CD4-positive, alpha-beta T cell (primary cell): ENCODE measurements around the gene RPS17. TPM values are rescaled to one million over a fixed set of nuclear protein-coding genes. Genes with fewer than 3 reads are reported as not detected.

Source experiments
- ATAC-seq: fragments of 200-7000 bp; cut with Tn5 transposase; one replicate; pipeline ENCODE4 v1.10.0; 2022; ENCODE audit warnings: mild to moderate bottlenecking; ENCODE audit not compliant: poor library complexity
- CTCF ChIA-PET: fragments of 350-600 bp; sonication (Branson Sonifier 250); formaldehyde crosslinking; loops from one replicate; lab custom pipeline; 2021; ENCODE audit warnings: antibody characterized with exemption, inconsistent platforms; lab: Charles Lee
- POLR2A ChIA-PET: fragments of 350-600 bp; sonication (Branson Sonifier 250); formaldehyde crosslinking; loops from one replicate; lab custom pipeline; 2021; ENCODE audit warnings: antibody characterized with exemption, inconsistent platforms; lab: Charles Lee
- DNase-seq, 14 experiments: peaks; one replicate each; pipeline ENCODE4 v3.0.0-alpha.2; 2013 to 2020; ENCODE audit warnings: mixed read lengths in 2 of 14
- H3K27ac ChIP-seq, 2 donors: one replicate each; pipeline versions ENCODE4 v1.5.1 to v1.7.0; 2013; ENCODE audit warnings: low read length in 2 of 2, low read depth in 1 of 2, mild to moderate bottlenecking in 1 of 2
- H3K27me3 ChIP-seq, 2 experiments: 1 replicate in 1 of 2; 2 replicates in 1 of 2; pipeline versions ENCODE4 v1.6.1 to v1.7.0; 2013; ENCODE audit warnings: low read length in 2 of 2, control low read depth in 1 of 2, mild to moderate bottlenecking in 1 of 2, moderate library complexity in 1 of 2; ENCODE audit not compliant: insufficient read depth in 2 of 2, control insufficient read depth in 1 of 2
- H3K36me3 ChIP-seq: one replicate; pipeline ENCODE4 v1.6.1; 2013; ENCODE audit warnings: low read length, control low read depth; ENCODE audit not compliant: insufficient read depth
- H3K4me1 ChIP-seq: one replicate; pipeline ENCODE4 v1.6.1; 2013; ENCODE audit warnings: low read length, control low read depth; ENCODE audit not compliant: insufficient read depth
- H3K4me3 ChIP-seq: one replicate; pipeline ENCODE4 v1.5.1; 2013; ENCODE audit warnings: mild to moderate bottlenecking, low read length, moderate library complexity
- H3K9me3 ChIP-seq, 2 experiments: 1 replicate in 1 of 2; 2 replicates in 1 of 2; pipeline versions ENCODE4 v1.6.1 to v1.7.0; 2013; ENCODE audit warnings: low read length in 2 of 2, mild to moderate bottlenecking in 2 of 2, control low read depth in 1 of 2, moderate library complexity in 1 of 2; ENCODE audit not compliant: control insufficient read depth in 1 of 2, insufficient read depth in 1 of 2
- H3K27ac Mint-ChIP-seq: one replicate; pipeline ENCODE4 v1.8.0; 2020; ENCODE audit warnings: mixed read lengths
- H3K27me3 Mint-ChIP-seq: one replicate; pipeline ENCODE4 v1.8.0; 2021; ENCODE audit warnings: mixed read lengths
- H3K36me3 Mint-ChIP-seq: one replicate; pipeline ENCODE4 v1.8.0; 2021; ENCODE audit warnings: low read depth, mixed read lengths
- H3K4me1 Mint-ChIP-seq: one replicate; pipeline ENCODE4 v1.8.0; 2021; ENCODE audit warnings: low read depth, mixed read lengths
- H3K4me3 Mint-ChIP-seq: one replicate; pipeline ENCODE4 v1.8.0; 2020; ENCODE audit warnings: mild to moderate bottlenecking, mixed read lengths
- H3K9me3 Mint-ChIP-seq: one replicate; pipeline ENCODE4 v1.8.0; 2020; ENCODE audit warnings: mixed read lengths
- CTCF ChIP-seq: fragments of 200-600 bp; IDR thresholded peaks from one replicate; pipeline ENCODE4 v1.8.0; 2022; ENCODE audit warnings: antibody characterized with exemption, mild to moderate bottlenecking
- intact Hi-C, 2 experiments: fragments of 100-400 bp; cut with DNase I in 1 of 2; cut with micrococcal nuclease in 1 of 2; formaldehyde crosslinking; loops; one replicate each; pipeline versions ENCODE4 v1.15.1 to v1.9.0; 2023 to 2025; cut with DNase I, micrococcal nuclease
- total RNA-seq, 174 experiments: library from RNA in 2 of 174; stranded (reverse) in 2 of 174; gene quantifications; one replicate each; pipeline ENCODE4 v1.2.3 and lab custom pipeline; 2021 to 2026

The RPS17 gene
- total RNA-seq, 2 experiments from 2014 or later = 3,141 to 3,180 TPM

DNA sequence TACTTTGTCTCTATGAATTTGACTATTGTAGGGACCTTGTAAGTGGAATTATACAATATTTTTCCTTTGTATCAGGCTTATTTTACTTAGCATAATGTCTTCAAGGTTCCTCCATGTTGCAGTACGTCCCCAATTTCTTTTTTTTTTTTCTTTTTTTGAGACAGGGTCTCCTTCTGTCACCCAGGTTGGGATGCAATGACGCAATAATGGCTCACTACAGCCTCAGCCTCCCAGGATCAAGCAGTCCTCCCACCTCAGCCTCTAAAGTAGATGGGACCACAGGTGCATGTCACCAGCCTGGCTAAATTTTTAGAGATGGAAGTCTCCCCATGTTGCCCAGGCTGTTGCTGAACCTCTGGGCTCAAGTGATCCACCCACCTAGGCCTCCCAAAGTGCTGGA is 40.5 kb upstream of the RPS17 start:
- H3K4me3 Mint-ChIP-seq = no peak overlapping the region
- Histone ChIP-seq H3K27me3 (peaks cover 7 to 11% of the 10 kb centered on the region in 2 experiments), H3K4me1 (no peaks in the 10 kb centered on the region), H3K9me3 (no peaks in the 10 kb centered on the region), H3K27ac (no peak overlapping the region), H3K4me3 (no peak overlapping the region), H3K36me3 (no peaks in the 10 kb centered on the region)
- no peak overlapping the region for H3K27ac Mint-ChIP-seq
- H3K4me1 Mint-ChIP-seq = no peaks in the 10 kb centered on the region
- intact Hi-C loops = no loop called here
- ATAC-seq (no peak), DNase-seq (no peak)
- H3K27me3 Mint-ChIP-seq = peaks cover 34% of the 10 kb centered on the region
- no peak for TF ChIP-seq CTCF
- no peaks in the 10 kb centered on the region for H3K36me3 Mint-ChIP-seq
- POLR2A ChIA-PET = no interaction called here
- no peaks in the 10 kb centered on the region for H3K9me3 Mint-ChIP-seq
- CTCF ChIA-PET = no interaction called here

GRCh38 chr15:82575335-82575734 is 35.1 kb upstream of the RPS17 start:
- Histone ChIP-seq H3K27me3 (peaks cover 10 to 17% of the 10 kb centered on the region in 2 experiments), H3K9me3 (no peaks in the 10 kb centered on the region), H3K4me1 (peaks cover 4% of the 10 kb centered on the region), H3K36me3 (no peaks in the 10 kb centered on the region), H3K27ac (no peak overlapping the region), H3K4me3 (no peak overlapping the region)
- H3K27ac Mint-ChIP-seq = no peak overlapping the region
- ChIA-PET CTCF (no interaction called here), POLR2A (interaction anchor here (0.6 kb wide), 1 partner anchor 25 kb away, joined by 3 read pairs; no protein-coding TSS in a partner anchor)
- H3K4me3 Mint-ChIP-seq = no peak overlapping the region
- ATAC-seq (no peak), DNase-seq (no peak)
- no peaks in the 10 kb centered on the region for H3K36me3 Mint-ChIP-seq
- peaks cover 46% of the 10 kb centered on the region for H3K27me3 Mint-ChIP-seq
- H3K4me1 Mint-ChIP-seq = peaks cover 5% of the 10 kb centered on the region
- intact Hi-C loops = no loop called here
- H3K9me3 Mint-ChIP-seq = no peaks in the 10 kb centered on the region
- no peak for TF ChIP-seq CTCF

DNA sequence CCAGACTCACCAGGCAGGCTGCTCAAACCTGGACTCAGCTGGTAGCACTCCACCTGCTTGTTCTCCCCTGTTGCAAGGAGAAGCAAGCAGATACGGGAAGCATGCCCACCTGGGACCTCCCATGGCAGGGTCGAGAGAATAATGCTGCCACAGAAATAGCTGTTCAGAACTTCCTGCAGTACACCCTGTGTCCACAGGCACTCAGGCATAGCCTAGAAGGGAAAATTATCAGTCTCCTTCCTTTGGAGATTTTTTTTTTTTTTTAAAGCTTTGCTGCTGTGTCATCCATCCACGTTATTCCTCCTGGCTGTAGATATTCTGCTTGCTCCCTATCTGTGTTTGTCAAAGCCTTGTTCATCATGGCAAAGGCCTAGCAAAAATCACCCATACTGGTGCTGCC is 32.7 kb upstream of the RPS17 start:
- Histone ChIP-seq H3K27ac (no peak overlapping the region), H3K4me3 (no peak overlapping the region), H3K36me3 (no peaks in the 10 kb centered on the region), H3K9me3 (no peaks in the 10 kb centered on the region), H3K27me3 (peaks cover 12 to 13% of the 10 kb centered on the region in 2 experiments), H3K4me1 (peaks cover 4% of the 10 kb centered on the region)
- Mint-ChIP-seq H3K36me3 (no peaks in the 10 kb centered on the region), H3K27me3 (peaks cover 55% of the 10 kb centered on the region), H3K27ac (no peak overlapping the region), H3K4me3 (no peak overlapping the region), H3K4me1 (peaks cover 5% of the 10 kb centered on the region), H3K9me3 (no peaks in the 10 kb centered on the region)
- POLR2A ChIA-PET = no interaction called here
- ATAC-seq = no peak
- intact Hi-C loops = no loop called here
- DNase-seq = no peak
- no peak for TF ChIP-seq CTCF
- CTCF ChIA-PET = no interaction called here
